ENCODE measurements around the gene VCL. TPM values are rescaled to one million over a fixed set of nuclear protein-coding genes. Genes with fewer than 3 reads are reported as not detected.
"Not testable (repeated sequence)": the region's sequence is repeated elsewhere in the genome, so short reads cannot be mapped to it uniquely, and the experiment has no call there.

VCL gene
- polyA plus RNA-seq, 12 donors = 107 to 176 (median 147) TPM

GRCh38 chr10:74103560-74104258 is 105.8 kb downstream of the VCL start:
- DNase-seq = no peak

- DNase-seq = no peak
Measured at GRCh38 chr10:74104480-74104879, 106.6 kb downstream of the VCL start.

GRCh38 chr10:74104996-74105395 is 107.1 kb downstream of the VCL start:
- DNase-seq = no peak

GRCh38 chr10:74107391-74107790 is 109.5 kb downstream of the VCL start:
- no peak for DNase-seq

- DNase-seq = no peak
Measured at GRCh38 chr10:74109452-74109851, 111.5 kb downstream of the VCL start.

- DNase-seq = no peak
Measured at GRCh38 chr10:74110120-74110519, 112.2 kb downstream of the VCL start.

GRCh38 chr10:74111799-74112198 is 113.9 kb downstream of the VCL start:
- no peak for DNase-seq

- no peak for DNase-seq
Measured at GRCh38 chr10:74113546-74113945, 115.6 kb downstream of the VCL start.

GRCh38 chr10:74114041-74114448 is 116.1 kb downstream of the VCL start:
- no peak for DNase-seq

- DNase-seq = no peak
Measured at GRCh38 chr10:74117738-74118137, 119.8 kb downstream of the VCL start.

- no peak for DNase-seq
Measured at GRCh38 chr10:74118804-74119203, 120.9 kb downstream of the VCL start.

GRCh38 chr10:74120911-74121310 is 123.0 kb downstream of the VCL start:
- DNase-seq = no peak

- no peak for DNase-seq
Measured at GRCh38 chr10:74121368-74121767, 123.5 kb downstream of the VCL start.

GRCh38 chr10:74122060-74122459 is 124.1 kb downstream of the VCL start:
- DNase-seq = no peak

- no peak for DNase-seq
Measured at GRCh38 chr10:74123081-74123480, 125.2 kb downstream of the VCL start.

- no peak for DNase-seq
Measured at GRCh38 chr10:74133923-74134820, 136.3 kb downstream of the VCL start.

GRCh38 chr10:74135452-74135851 is 137.5 kb downstream of the VCL start:
- DNase-seq = no peak

- DNase-seq = no peak
Measured at GRCh38 chr10:74137992-74138391, 140.1 kb downstream of the VCL start.

- not testable (repeated sequence) for DNase-seq
Measured at GRCh38 chr10:74138596-74138995, 140.7 kb downstream of the VCL start.

GRCh38 chr10:74139981-74140380 is 142.1 kb downstream of the VCL start:
- DNase-seq = no peak

GRCh38 chr10:74140553-74140952 is 142.6 kb downstream of the VCL start:
- DNase-seq = no peak

- peak; percentile 47 for DNase-seq
Measured at GRCh38 chr10:74145133-74145532, 147.2 kb downstream of the VCL start.

GRCh38 chr10:74146980-74147379 is 149.1 kb downstream of the VCL start:
- not testable (repeated sequence) for DNase-seq
